Activated CD4-positive, alpha-beta T cell treated with anti-CD3 and anti-CD28 coated beads, Interleukin-2, Interleukin-4, amounts not matched to agents 100 ng/mL and 50 ng/mL, durations not matched to agents 16 hours and 8 hours (primary cell): ENCODE measurements around the gene FAM53C.
"Not testable (repeated sequence)": the region's sequence is repeated elsewhere in the genome, so short reads cannot be mapped to it uniquely, and the experiment has no call there.

Experiments used
- DNase-seq: peaks from one replicate; pipeline ENCODE4 v3.0.0-alpha.2; 2020; ENCODE audit warnings: low spot score

The FAM53C gene

GRCh38 chr5:138337685-138338410, at the start of gene FAM53C:
Gene FAM53C, plus strand, starts transcription at chr5:138338266. Its CDS starts 3,070 bp downstream, at chr5:138341336.
- DNase-seq = peak; percentile 93

- no peak for DNase-seq
Measured at GRCh38 chr5:138289296-138289695, 48.8 kb upstream of the FAM53C start.

GRCh38 chr5:138303372-138303771, 34.7 kb upstream of the FAM53C start:
- no peak for DNase-seq

GRCh38 chr5:138305797-138306196, 32.3 kb upstream of the FAM53C start:
- DNase-seq = no peak

- DNase-seq = no peak
Measured at GRCh38 chr5:138315751-138316278, 22.3 kb upstream of the FAM53C start.

- no peak for DNase-seq
Measured at GRCh38 chr5:138316355-138316754, 21.7 kb upstream of the FAM53C start.

- DNase-seq = not testable (repeated sequence)
Measured at GRCh38 chr5:138318211-138318610, 19.9 kb upstream of the FAM53C start.

- DNase-seq = no peak
Measured at GRCh38 chr5:138330813-138331448, 7.1 kb upstream of the FAM53C start.

- peak; percentile 98 for DNase-seq
Measured at GRCh38 chr5:138331449-138332368, 6.4 kb upstream of the FAM53C start, which contains the start of gene CDC25C. Gene CDC25C, minus strand, starts transcription at chr5:138331804. Its CDS starts 624 bp downstream, at chr5:138331180.

GRCh38 chr5:138334867-138335447, 3.1 kb upstream of the FAM53C start:
- no peak for DNase-seq

- DNase-seq = no peak
Measured at GRCh38 chr5:138336952-138337684, 948 bp upstream of the FAM53C start.

- DNase-seq = no peak
Measured at GRCh38 chr5:138338411-138339090, 485 bp downstream of the FAM53C start.

GRCh38 chr5:138339091-138339456, 1.0 kb downstream of the FAM53C start:
- DNase-seq = no peak

- no peak for DNase-seq
Measured at GRCh38 chr5:138339464-138339863, 1.4 kb downstream of the FAM53C start.

- DNase-seq = no peak
Measured at GRCh38 chr5:138340008-138340407, 1.9 kb downstream of the FAM53C start.

GRCh38 chr5:138344887-138345622, 7.0 kb downstream of the FAM53C start:
- DNase-seq = no peak

GRCh38 chr5:138346889-138347288, 8.8 kb downstream of the FAM53C start:
- no peak for DNase-seq

- no peak for DNase-seq
Measured at GRCh38 chr5:138349852-138350562, 11.9 kb downstream of the FAM53C start.

GRCh38 chr5:138350563-138350890, 12.5 kb downstream of the FAM53C start:
- DNase-seq = no peak
